Measurements from ENCODE around the gene LSM14A.
A peak's percentile ranks its signal among the peaks of the same experiment; 100 is the strongest.

DNA sequence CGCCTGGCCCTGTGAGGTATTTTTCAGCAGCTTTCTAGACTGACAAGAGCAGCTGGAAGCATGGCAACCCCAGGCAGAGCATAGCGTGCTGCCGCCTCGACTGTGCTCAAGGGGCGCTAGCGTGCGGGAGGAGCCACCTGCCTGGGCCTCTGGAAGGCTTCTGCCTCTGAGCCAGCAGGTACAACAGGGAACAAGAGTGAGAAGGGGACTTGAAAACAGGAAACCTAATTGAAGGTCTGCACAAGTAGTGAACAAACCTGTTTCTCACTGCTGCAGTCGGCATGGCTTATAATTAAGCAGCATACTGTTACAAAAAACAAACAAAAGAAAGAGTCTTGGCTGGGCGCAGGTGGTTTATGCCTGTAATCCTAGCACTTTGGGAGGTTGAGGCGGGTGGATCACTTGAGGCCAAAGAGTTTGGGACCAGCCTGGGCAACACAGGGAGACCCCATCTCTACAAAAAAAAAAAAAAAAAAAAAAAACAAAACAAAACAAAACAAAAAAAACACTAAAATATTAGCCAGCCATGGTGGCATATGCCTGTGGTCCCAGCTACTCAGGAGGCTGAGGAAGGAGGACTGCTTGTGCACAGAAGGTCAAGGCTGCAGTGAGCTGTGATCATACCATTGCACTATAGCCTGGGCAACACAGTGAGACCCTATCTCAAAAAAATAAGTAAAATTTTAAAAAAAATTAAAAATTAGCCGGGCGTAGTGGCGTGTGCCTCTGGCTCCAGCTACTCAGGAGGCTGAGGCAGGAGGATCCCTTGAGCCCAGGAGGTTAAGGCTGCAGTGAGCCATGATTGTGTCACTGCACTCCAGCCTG, 69.4 kb downstream of the LSM14A start:
- TF ChIP-seq CTCF (IDR thresholded peaks at IDR 0.05; ENCODE audit: insufficient read depth, low read length, poor library complexity, severe bottlenecking) (peak; percentile 77), EZH2phosphoT487 (conservative IDR thresholded peaks at IDR 0.05; ENCODE audit: low read length) (no peak)

All from SU-DHL-6 (cell line).